H9 (cell line): Measurements from ENCODE around the gene RTN1. TPM values are rescaled to one million over a fixed set of nuclear protein-coding genes. Genes with fewer than 3 reads are reported as not detected.
"Not testable (repeated sequence)": the region's sequence is repeated elsewhere in the genome, so short reads cannot be mapped to it uniquely, and the experiment has no call there.

ENCODE experiments used
- DNase-seq: peaks from one replicate; pipeline ENCODE4 v3.0.0-alpha.2; 2017
- H2AFZ ChIP-seq: one replicate; pipeline ENCODE4 v1.6.1; 2013; ENCODE audit warnings: mild to moderate bottlenecking, low read length, control low read depth, moderate library complexity
- H2AK5ac ChIP-seq: 2 replicates; pipeline ENCODE4 v1.6.1; 2013; ENCODE audit warnings: low read length, control low read depth, mixed read lengths; ENCODE audit not compliant: insufficient read length
- H2BK120ac ChIP-seq: one replicate; pipeline ENCODE4 v1.6.1; 2013; ENCODE audit warnings: low read depth, mild to moderate bottlenecking, low read length, control low read depth, inconsistent platforms; ENCODE audit not compliant: poor library complexity, severe bottlenecking
- H2BK12ac ChIP-seq: 2 replicates; pipeline ENCODE4 v1.6.1; 2013; ENCODE audit warnings: low read length, control low read depth, mixed read lengths, low read depth; ENCODE audit not compliant: insufficient read length
- H2BK15ac ChIP-seq: 2 replicates; pipeline ENCODE4 v1.6.1; 2013; ENCODE audit warnings: low read depth, low read length, control low read depth
- H2BK20ac ChIP-seq: one replicate; pipeline ENCODE4 v1.6.1; 2013; ENCODE audit warnings: low read depth, mild to moderate bottlenecking, low read length, control low read depth, inconsistent platforms; ENCODE audit not compliant: poor library complexity, severe bottlenecking
- H2BK5ac ChIP-seq: 2 replicates; pipeline ENCODE4 v1.6.1; 2013; ENCODE audit warnings: low read length, control low read depth, mixed read lengths; ENCODE audit not compliant: insufficient read length
- H3K14ac ChIP-seq: 2 replicates; pipeline ENCODE4 v1.6.1; 2013; ENCODE audit warnings: low read length, control low read depth; ENCODE audit not compliant: insufficient read depth
- H3K18ac ChIP-seq: 2 replicates; pipeline ENCODE4 v1.6.1; 2013; ENCODE audit warnings: low read depth, mild to moderate bottlenecking, mixed read lengths, low read length, control low read depth; ENCODE audit not compliant: insufficient read length
- H3K23ac ChIP-seq: 2 replicates; pipeline ENCODE4 v1.6.1; 2013; ENCODE audit warnings: low read length, control low read depth, mixed read lengths, low read depth; ENCODE audit not compliant: insufficient read length
- H3K23me2 ChIP-seq: 2 replicates; pipeline ENCODE4 v1.6.1; 2013; ENCODE audit warnings: low read depth, mild to moderate bottlenecking, mixed read lengths, low read length, control low read depth; ENCODE audit not compliant: insufficient read length, poor library complexity, severe bottlenecking
- H3K27ac ChIP-seq: 2 replicates; pipeline ENCODE4 v1.5.1; 2013; ENCODE audit warnings: low read length, control low read depth, mixed read lengths, low read depth; ENCODE audit not compliant: insufficient read length
- H3K27me3 ChIP-seq: 2 replicates; pipeline ENCODE4 v1.6.1; 2013; ENCODE audit warnings: low read length, control low read depth, inconsistent platforms; ENCODE audit not compliant: insufficient read depth
- H3K4ac ChIP-seq: 2 replicates; pipeline ENCODE4 v1.6.1; 2013; ENCODE audit warnings: low read depth, mild to moderate bottlenecking, control low read depth, inconsistent platforms, low read length, moderate library complexity
- H3K4me1 ChIP-seq: 2 replicates; pipeline ENCODE4 v1.6.1; 2013; ENCODE audit warnings: low read length, control low read depth, inconsistent platforms; ENCODE audit not compliant: insufficient read depth
- H3K4me2 ChIP-seq: 2 replicates; pipeline ENCODE4 v1.6.1; 2013; ENCODE audit warnings: low read length, control low read depth, mixed read lengths; ENCODE audit not compliant: insufficient read length, insufficient read depth
- H3K56ac ChIP-seq: 2 replicates; pipeline ENCODE4 v1.6.1; 2013; ENCODE audit warnings: low read depth, mild to moderate bottlenecking, mixed read lengths, low read length, control low read depth; ENCODE audit not compliant: insufficient read length
- H3K79me1 ChIP-seq: 2 replicates; pipeline ENCODE4 v1.6.1; 2013; ENCODE audit warnings: low read depth, mild to moderate bottlenecking, moderate library complexity, low read length, control low read depth, inconsistent platforms; ENCODE audit not compliant: insufficient read depth, poor library complexity, severe bottlenecking
- H3K79me2 ChIP-seq: 2 replicates; pipeline ENCODE4 v1.6.1; 2013; ENCODE audit warnings: low read length, control low read depth, inconsistent platforms; ENCODE audit not compliant: insufficient read depth
- H3K9ac ChIP-seq: 2 replicates; pipeline ENCODE4 v1.6.1; 2013; ENCODE audit warnings: low read length, control low read depth, mixed read lengths; ENCODE audit not compliant: insufficient read length; ENCODE audit errors: extremely low read depth
- H3K9me3 ChIP-seq: one replicate; pipeline ENCODE4 v1.6.1; 2013; ENCODE audit warnings: low read depth, low read length, inconsistent platforms; ENCODE audit not compliant: control insufficient read depth
- H3T11ph ChIP-seq: one replicate; pipeline ENCODE4 v1.6.1; 2013; ENCODE audit warnings: mild to moderate bottlenecking, low read length, control low read depth, inconsistent platforms
- H4K20me1 ChIP-seq: one replicate; pipeline ENCODE4 v1.6.1; 2013; ENCODE audit not compliant: control insufficient read depth, insufficient read length, insufficient read depth
- H4K5ac ChIP-seq: 2 replicates; pipeline ENCODE4 v1.6.1; 2013; ENCODE audit warnings: low read depth, mild to moderate bottlenecking, mixed read lengths, low read length, control low read depth; ENCODE audit not compliant: insufficient read length
- H4K8ac ChIP-seq: replicated peaks from 2 replicates; pipeline ENCODE4 v1.6.1; 2013; ENCODE audit warnings: low read length, control low read depth, mixed read lengths, low read depth; ENCODE audit not compliant: insufficient read length
- H4K91ac ChIP-seq: 2 replicates; pipeline ENCODE4 v1.6.1; 2013; ENCODE audit warnings: low read depth, mild to moderate bottlenecking, moderate library complexity, mixed read lengths, low read length, control low read depth; ENCODE audit not compliant: insufficient read length
- H3K27ac Mint-ChIP-seq, 3 experiments: 2 replicates in 2 of 3; 3 replicates in 1 of 3; pipeline ENCODE4 v1.8.0; 2020 to 2021; ENCODE audit warnings: mixed read lengths in 3 of 3, mild to moderate bottlenecking in 1 of 3, moderate library complexity in 1 of 3
- H3K27me3 Mint-ChIP-seq: 2 replicates; pipeline ENCODE4 v1.8.0; 2021; ENCODE audit warnings: low read depth, mild to moderate bottlenecking, moderate library complexity, mixed read lengths
- H3K36me3 Mint-ChIP-seq, 3 experiments: 2 replicates in 2 of 3; 3 replicates in 1 of 3; pipeline ENCODE4 v1.8.0; 2020 to 2021; ENCODE audit warnings: low read depth in 3 of 3, mixed read lengths in 3 of 3; ENCODE audit not compliant: insufficient read depth in 1 of 3
- H3K4me1 Mint-ChIP-seq, 2 experiments: 2 replicates each; pipeline ENCODE4 v1.8.0; 2020; ENCODE audit warnings: mixed read lengths in 2 of 2
- H3K4me3 Mint-ChIP-seq, 2 experiments: 2 replicates in 1 of 2; 3 replicates in 1 of 2; pipeline ENCODE4 v1.8.0; 2020 to 2021; ENCODE audit warnings: mild to moderate bottlenecking in 2 of 2, mixed read lengths in 2 of 2, moderate library complexity in 1 of 2
- H3K9me3 Mint-ChIP-seq, 2 experiments: 2 replicates in 1 of 2; 3 replicates in 1 of 2; pipeline ENCODE4 v1.8.0; 2020; ENCODE audit warnings: mild to moderate bottlenecking in 2 of 2, mixed read lengths in 2 of 2, moderate library complexity in 1 of 2
- CTCF ChIP-seq: fragments of 200-600 bp; sonication (generic); conservative IDR thresholded peaks from 3 replicates; pipeline ENCODE4 v1.8.0; 2021; ENCODE audit warnings: antibody characterized with exemption, mild to moderate bottlenecking
- WGBS: extraction: QIAGEN DNeasy Blood & Tissue Kit; methylation state at CpG from one replicate; pipeline ENCODE4 v1.1.7; 2013; ENCODE audit warnings: missing lambda C conversion rate, low lambda C conversion rate, mixed read lengths; ENCODE audit not compliant: insufficient read length; ENCODE audit errors: extremely low coverage; 5-methylcytosine and 5-hydroxymethylcytosine counted together
- total RNA-seq: library from RNA; stranded (reverse); gene quantifications from 2 replicates; pipeline ENCODE4 v1.2.1, GENCODE V29; 2021

The RTN1 gene
- total RNA-seq, 1 experiment from 2014 or later = 1.8 TPM

- no peak overlapping the region for H3K4ac ChIP-seq
- no peak overlapping the region for H3K23ac ChIP-seq
- peaks cover 2% of the 10 kb centered on the region; the same call in 1 of the 2 replicates for H3K27me3 Mint-ChIP-seq
- H3K9ac ChIP-seq = no peak overlapping the region
- H2AK5ac ChIP-seq = no peak overlapping the region
- no peak overlapping the region for H2BK15ac ChIP-seq
- H4K8ac ChIP-seq = no peak overlapping the region
- H3K36me3 Mint-ChIP-seq = 0 out of 7 replicates have a peak, but pooled peaks cover 0 to 4% (median 0%) of the 10 kb centered on the region in 3 experiments
- H3K9me3 ChIP-seq = no peaks in the 10 kb centered on the region
- no peaks in the 10 kb centered on the region for H3K4me1 Mint-ChIP-seq
- H3K56ac ChIP-seq = no peak overlapping the region
- no peaks in the 10 kb centered on the region for H3K79me1 ChIP-seq
- no peak overlapping the region for H3K18ac ChIP-seq
- no peak overlapping the region for H3K27ac ChIP-seq
- no peak overlapping the region for H2BK20ac ChIP-seq
- WGBS = no CpG with 5 or more reads among the region's 2 CpGs
- H2BK120ac ChIP-seq = no peak overlapping the region
- no peak overlapping the region for H3T11ph ChIP-seq
- H3K4me1 ChIP-seq = no peaks in the 10 kb centered on the region
- no peak overlapping the region for H3K4me2 ChIP-seq
- no peak overlapping the region for H2BK5ac ChIP-seq
- DNase-seq = no peak
- H3K4me3 Mint-ChIP-seq = no peak overlapping the region
- no peaks in the 10 kb centered on the region for H4K20me1 ChIP-seq
- H2AFZ ChIP-seq = no peak overlapping the region
- H3K23me2 ChIP-seq = no peaks in the 10 kb centered on the region
- TF ChIP-seq CTCF = no peak
- no peaks in the 10 kb centered on the region for H3K79me2 ChIP-seq
- no peak overlapping the region for H3K27ac Mint-ChIP-seq
- no peak overlapping the region for H4K91ac ChIP-seq
- H3K27me3 ChIP-seq = no peaks in the 10 kb centered on the region
- peaks cover 3 to 15% of the 10 kb centered on the region in 2 experiments; a peak in 4 of 5 replicates for H3K9me3 Mint-ChIP-seq
- no peak overlapping the region for H4K5ac ChIP-seq
- no peak overlapping the region for H3K14ac ChIP-seq
- H2BK12ac ChIP-seq = no peak overlapping the region
Measured at GRCh38 chr14:59656473-59656872, 214.1 kb downstream of the RTN1 start.

- not testable (repeated sequence) for H2BK12ac ChIP-seq, H4K91ac ChIP-seq, H3K4me1 Mint-ChIP-seq, H3T11ph ChIP-seq, H2AK5ac ChIP-seq, H3K23me2 ChIP-seq, H3K4ac ChIP-seq, H2AFZ ChIP-seq, H3K4me1 ChIP-seq, H3K14ac ChIP-seq, H3K9ac ChIP-seq, H2BK20ac ChIP-seq, H3K23ac ChIP-seq, H4K20me1 ChIP-seq, H4K8ac ChIP-seq, H2BK120ac ChIP-seq, H3K18ac ChIP-seq, H3K27ac Mint-ChIP-seq, H3K4me3 Mint-ChIP-seq, DNase-seq, H3K56ac ChIP-seq, H3K79me1 ChIP-seq, H3K27me3 ChIP-seq, H3K4me2 ChIP-seq, H3K9me3 ChIP-seq, H3K36me3 Mint-ChIP-seq, H3K27me3 Mint-ChIP-seq, H3K27ac ChIP-seq, H3K79me2 ChIP-seq, H4K5ac ChIP-seq, H2BK15ac ChIP-seq, H2BK5ac ChIP-seq
- H3K9me3 Mint-ChIP-seq = peaks cover 8 to 15% of the 10 kb centered on the region in 2 experiments
- no CpG with 5 or more reads among the region's 10 CpGs for WGBS
Measured at GRCh38 chr14:59654131-59654530, 216.4 kb downstream of the RTN1 start.
